Stomach (tissue), 9 donors: Measurements from ENCODE around the gene FGF14. TPM values are rescaled to one million over a fixed set of nuclear protein-coding genes. Genes with fewer than 3 reads are reported as not detected.

Source experiments
- DNase-seq, 2 donors: peaks; one replicate each; pipeline versions ENCODE4 v3.0.0 to v3.0.0-alpha.2; 2013 to 2019
- H3K27ac ChIP-seq, 5 donors: fragments of 200-600 bp in 4 of 5; sonication (generic) in 4 of 5; one replicate each; pipeline ENCODE4 v1.5.1; 2013 to 2019; ENCODE audit warnings: mild to moderate bottlenecking in 1 of 5, moderate library complexity in 1 of 5
- H3K27me3 ChIP-seq, 3 donors: fragments of 200-600 bp; sonication (generic); one replicate each; pipeline ENCODE4 v1.5.1; 2017 to 2019; ENCODE audit warnings: mixed run types in 1 of 3
- H3K36me3 ChIP-seq, 4 donors: fragments of 200-600 bp; sonication (generic); 1 replicate in 3 of 4; 2 replicates in 1 of 4; pipeline ENCODE4 v1.5.1; 2016 to 2019
- H3K4me1 ChIP-seq, 4 donors: fragments of 200-600 bp; sonication (generic); one replicate each; pipeline ENCODE4 v1.5.1; 2016 to 2019
- H3K4me3 ChIP-seq, 4 donors: fragments of 200-600 bp; sonication (generic) in 3 of 4; one replicate each; pipeline ENCODE4 v1.5.1; 2016 to 2019; ENCODE audit warnings: mild to moderate bottlenecking in 1 of 4
- H3K9me3 ChIP-seq, 4 donors: fragments of 200-600 bp; sonication (generic); one replicate each; pipeline ENCODE4 v1.5.1; 2016 to 2019
- CTCF ChIP-seq, 7 experiments: fragments of 450-650 bp in 4 of 7; fragments of 200-600 bp in 3 of 7; sonication (generic) in 3 of 7; IDR thresholded peaks; one replicate each; pipeline ENCODE4 v1.5.1; 2016 to 2019; ENCODE audit warnings: antibody characterized with exemption in 7 of 7, control low read depth in 2 of 7, mild to moderate bottlenecking in 1 of 7
- EP300 ChIP-seq: sonication (generic); formaldehyde crosslinking; IDR thresholded peaks from one replicate; pipeline ENCODE4 v1.6.1; 2017; ENCODE audit warnings: antibody characterized with exemption
- POLR2A ChIP-seq, 4 donors: fragments of 450-650 bp; IDR thresholded peaks; one replicate each; pipeline ENCODE4 v1.6.1; 2016; ENCODE audit warnings: antibody characterized with exemption in 4 of 4, control low read depth in 2 of 4, mild to moderate bottlenecking in 1 of 4, moderate library complexity in 1 of 4
- POLR2AphosphoS5 ChIP-seq, 3 donors: sonication (generic); formaldehyde crosslinking; IDR thresholded peaks; one replicate each; pipeline ENCODE4 v1.6.1; 2016; ENCODE audit warnings: antibody characterized with exemption in 3 of 3
- WGBS, 5 donors: extraction: QIAGEN DNeasy Blood & Tissue Kit in 3 of 5; methylation state at CpG; one replicate each; pipeline versions ENCODE4 v1.1.5 to v1.1.7; 2013 to 2018; 5-methylcytosine and 5-hydroxymethylcytosine counted together
- intact Hi-C: fragments of 100-400 bp; cut with DNase I; formaldehyde crosslinking; loops from one replicate; pipeline ENCODE4 v1.15.1; 2023; ENCODE audit warnings: low total_unique reads
- polyA plus RNA-seq, 3 donors: library from polyadenylated mRNA; stranded (reverse); fragments of 200-250 nt; gene quantifications; one replicate each; pipeline ENCODE4 v1.2.3, GENCODE V29; 2013
- total RNA-seq, 5 donors: library from RNA; depleted of rRNA; stranded (reverse); fragments of >200 nt; gene quantifications; one replicate each; pipeline versions ENCODE4 v1.1.0 to v1.2.3, GENCODE V29; 2014 to 2016
- donor health status: healthy with polysubstance abuse.
- donor health status: Bipolar disorder and iron deficiency.
- donor health status: healthy.

The FGF14 gene
- total and polyA plus RNA-seq, 8 donors: 0.08 to 6.6 (median 0.54) TPM

GRCh38 chr13:102177431-102177830, 224.4 kb downstream of the FGF14 start:
- intact Hi-C loops: no loop called here
- TF ChIP-seq EP300 (no peak), POLR2AphosphoS5 (IDR thresholded peaks at IDR 0.05) (no peak), CTCF (IDR thresholded peaks at IDR 0.05) (no peak), POLR2A (IDR thresholded peaks at IDR 0.05) (no peak)
- no peaks in the 10 kb centered on the region for H3K4me1 ChIP-seq

GRCh38 chr13:102176846-102177245, 225.0 kb downstream of the FGF14 start:
- Histone ChIP-seq H3K4me1 (no peaks in the 10 kb centered on the region), H3K9me3 (no peaks in the 10 kb centered on the region), H3K4me3 (no peak overlapping the region), H3K27ac (no peak overlapping the region), H3K36me3 (no peaks in the 10 kb centered on the region), H3K27me3 (no peaks in the 10 kb centered on the region)
- intact Hi-C loops: no loop called here
- 50 to 60% (median 56%) methylated on average over 4 of the region's 4 CpGs for WGBS, 5 donors
- TF ChIP-seq CTCF (IDR thresholded peaks at IDR 0.05) (no peak), POLR2AphosphoS5 (IDR thresholded peaks at IDR 0.05) (no peak), EP300 (no peak), POLR2A (IDR thresholded peaks at IDR 0.05) (no peak)
- DNase-seq: no peak

More at GRCh38 chr13:102177431-102177830, 224.4 kb downstream of the FGF14 start:
- DNase-seq: no peak
- Histone ChIP-seq H3K9me3 (no peaks in the 10 kb centered on the region), H3K36me3 (no peaks in the 10 kb centered on the region), H3K4me3 (no peak overlapping the region), H3K27ac (no peak overlapping the region), H3K27me3 (no peaks in the 10 kb centered on the region)

- H3K4me1 ChIP-seq: no peaks in the 10 kb centered on the region
- no peak overlapping the region for H3K27ac ChIP-seq
- DNase-seq: no peak
- no peaks in the 10 kb centered on the region for H3K36me3 ChIP-seq
- intact Hi-C loops: no loop called here
- no peaks in the 10 kb centered on the region for H3K9me3 ChIP-seq
- H3K27me3 ChIP-seq: no peaks in the 10 kb centered on the region
- no peak for TF ChIP-seq POLR2A (IDR thresholded peaks at IDR 0.05)
- no peak for TF ChIP-seq CTCF (IDR thresholded peaks at IDR 0.05)
- no peak for TF ChIP-seq POLR2AphosphoS5 (IDR thresholded peaks at IDR 0.05)
- TF ChIP-seq EP300: no peak
- 44 to 68% (median 58%) methylated on average over 1 of the region's 1 CpG for WGBS, 5 donors
- no peak overlapping the region for H3K4me3 ChIP-seq
These were observed 229.4 kb downstream of the FGF14 start for GRCh38 chr13:102172406-102172805.

- no peak for TF ChIP-seq POLR2AphosphoS5 (IDR thresholded peaks at IDR 0.05)
- no peak for TF ChIP-seq POLR2A (IDR thresholded peaks at IDR 0.05)
- TF ChIP-seq CTCF (IDR thresholded peaks at IDR 0.05): no peak
- no peak for TF ChIP-seq EP300
- Histone ChIP-seq H3K4me3 (no peak overlapping the region), H3K27ac (no peak overlapping the region), H3K27me3 (no peaks in the 10 kb centered on the region), H3K36me3 (no peaks in the 10 kb centered on the region), H3K4me1 (no peaks in the 10 kb centered on the region), H3K9me3 (no peaks in the 10 kb centered on the region)
- DNase-seq: no peak
- intact Hi-C loops: no loop called here
- 75 to 87% (median 77%) methylated on average over 6 of the region's 6 CpGs for WGBS, 5 donors
These were observed 231.5 kb downstream of the FGF14 start for GRCh38 chr13:102170305-102170704.
